Right renal cortex interstitium (tissue), 3 donors: ENCODE data around the gene C2CD4B. TPM values are rescaled to one million over a fixed set of nuclear protein-coding genes. Genes with fewer than 3 reads are reported as not detected.

ENCODE experiments used
- DNase-seq, 3 donors: peaks; one replicate each; pipeline ENCODE4 v3.0.0-alpha.2; 2013; ENCODE audit warnings: low read depth in 3 of 3, low spot score in 2 of 3
- polyA plus RNA-seq, 3 donors: library from polyadenylated mRNA; unstranded; fragments of 120-200 nt; gene quantifications; one replicate each; pipeline ENCODE4 v1.2.1, GENCODE V29; 2013; ENCODE audit not compliant: insufficient read length in 3 of 3

C2CD4B gene
- polyA plus RNA-seq, 3 donors: 0.46 to 0.52 (median 0.46) TPM

- no peak for DNase-seq
Measured at GRCh38 chr15:62119874-62120273, 45.2 kb downstream of the C2CD4B start.

- DNase-seq: no peak
Measured at GRCh38 chr15:62119227-62119864, 45.7 kb downstream of the C2CD4B start.

GRCh38 chr15:62118520-62119226 is 46.4 kb downstream of the C2CD4B start:
- DNase-seq: no peak

GRCh38 chr15:62115847-62116246 is 49.2 kb downstream of the C2CD4B start:
- DNase-seq: no peak

Other genes starting within 250 kb of the C2CD4B start
- 10 to 100 TPM; 36.1 to 38.5 (median 36.9) TPM for gene VPS13C, start 104.8 kb downstream of the C2CD4B start, polyA plus RNA-seq
- gene C2CD4A, start 98.3 kb downstream of the C2CD4B start, polyA plus RNA-seq: under 1 TPM; 0.18 to 0.35 (median 0.20) TPM
- gene TLN2, start 225.3 kb upstream of the C2CD4B start, polyA plus RNA-seq: 10 to 100 TPM; 22.0 to 29.4 (median 23.7) TPM